HG02623 (cell line): ENCODE data around the gene FZD1.

Source experiments
- ATAC-seq: cut with Tn5 transposase; IDR thresholded peaks from one replicate; pipeline ENCODE4 v1.9.1; 2021; ENCODE audit warnings: moderate library complexity; ENCODE audit not compliant: unreplicated experiment

The FZD1 gene

GRCh38 chr7:91264924-91265681 is 870 bp downstream of the FZD1 start:
- ATAC-seq: peak; percentile 28

GRCh38 chr7:91265693-91266066 is 1.4 kb downstream of the FZD1 start:
- no peak for ATAC-seq

- no peak for ATAC-seq
These were observed 1.9 kb downstream of the FZD1 start for GRCh38 chr7:91266067-91266688.

- no peak for ATAC-seq
These were observed 2.5 kb downstream of the FZD1 start for GRCh38 chr7:91266689-91267090.

- ATAC-seq: no peak
These were observed 3.1 kb downstream of the FZD1 start for GRCh38 chr7:91267171-91267955.

- no peak for ATAC-seq
These were observed 6.1 kb downstream of the FZD1 start for GRCh38 chr7:91270372-91270771.

- ATAC-seq: peak; percentile 91
These were observed 12.7 kb downstream of the FZD1 start for GRCh38 chr7:91276909-91277308.

- ATAC-seq: no peak
These were observed 16.0 kb downstream of the FZD1 start for GRCh38 chr7:91280185-91280584.

GRCh38 chr7:91280604-91281003 is 16.4 kb downstream of the FZD1 start:
- ATAC-seq: no peak

GRCh38 chr7:91285696-91286355 is 21.6 kb downstream of the FZD1 start:
- no peak for ATAC-seq

- no peak for ATAC-seq
These were observed 22.2 kb downstream of the FZD1 start for GRCh38 chr7:91286432-91286831.

GRCh38 chr7:91287371-91288084 is 23.3 kb downstream of the FZD1 start:
- ATAC-seq: no peak

GRCh38 chr7:91288208-91288824 is 24.1 kb downstream of the FZD1 start:
- ATAC-seq: peak; percentile 53

GRCh38 chr7:91289633-91290254 is 25.5 kb downstream of the FZD1 start:
- no peak for ATAC-seq

- ATAC-seq: no peak
These were observed 27.1 kb downstream of the FZD1 start for GRCh38 chr7:91291302-91291701.

- ATAC-seq: no peak
These were observed 27.7 kb downstream of the FZD1 start for GRCh38 chr7:91291902-91292301.

- ATAC-seq: no peak
These were observed 28.3 kb downstream of the FZD1 start for GRCh38 chr7:91292506-91292905.

GRCh38 chr7:91293136-91293535 is 28.9 kb downstream of the FZD1 start:
- ATAC-seq: no peak

- ATAC-seq: no peak
These were observed 29.6 kb downstream of the FZD1 start for GRCh38 chr7:91293840-91294239.
